GM18517 (cell line): ENCODE results near the gene CDHR5.

ENCODE experiments used
- ATAC-seq: cut with Tn5 transposase; IDR thresholded peaks from one replicate; pipeline ENCODE4 v1.9.1; 2021; ENCODE audit warnings: mild to moderate bottlenecking, moderate library complexity; ENCODE audit not compliant: unreplicated experiment

The CDHR5 gene

GRCh38 chr11:571802-572185 lies 53.0 kb downstream of the CDHR5 start:
- no peak for ATAC-seq

GRCh38 chr11:569158-569885 lies 55.4 kb downstream of the CDHR5 start:
- ATAC-seq, result no peak

- peak; percentile 86 for ATAC-seq
Observed at GRCh38 chr11:568306-569157, 56.2 kb downstream of the CDHR5 start.

GRCh38 chr11:567629-568292 lies 57.0 kb downstream of the CDHR5 start:
- ATAC-seq, result no peak

GRCh38 chr11:567011-567628 lies 57.6 kb downstream of the CDHR5 start:
- ATAC-seq, result no peak
